Activated T-cell treated with anti-CD3 and anti-CD28 coated beads, Interleukin-2, amount 50 U/mL, for 4 hours (primary cell): Measurements from ENCODE around the gene TNFAIP8L2. TPM values are rescaled to one million over a fixed set of nuclear protein-coding genes. Genes with fewer than 3 reads are reported as not detected.
A peak's percentile ranks its signal among the peaks of the same experiment; 100 is the strongest.
"Not testable (repeated sequence)": the region's sequence is repeated elsewhere in the genome, so short reads cannot be mapped to it uniquely, and the experiment has no call there.

ENCODE experiments used
- ATAC-seq, 2 donors: fragments of 200-7000 bp; cut with Tn5 transposase; one replicate each; pipeline ENCODE4 v1.10.0; 2021
- DNase-seq: peaks from one replicate; pipeline ENCODE4 v3.0.0-alpha.2; 2020
- H3K27me3 Mint-ChIP-seq: one replicate; pipeline ENCODE4 v1.8.0; 2021; ENCODE audit warnings: low read depth, mixed read lengths
- H3K36me3 Mint-ChIP-seq: one replicate; pipeline ENCODE4 v1.8.0; 2022; ENCODE audit warnings: mixed read lengths; ENCODE audit not compliant: insufficient read depth
- H3K4me1 Mint-ChIP-seq: one replicate; pipeline ENCODE4 v1.8.0; 2021; ENCODE audit warnings: low read depth, mixed read lengths
- H3K4me3 Mint-ChIP-seq: one replicate; pipeline ENCODE4 v1.8.0; 2021; ENCODE audit warnings: mild to moderate bottlenecking, moderate library complexity, mixed read lengths
- H3K9me3 Mint-ChIP-seq: one replicate; pipeline ENCODE4 v1.8.0; 2021; ENCODE audit warnings: mixed read lengths
- total RNA-seq, 3 donors: library from RNA; stranded (reverse); gene quantifications; one replicate each; pipeline ENCODE4 v1.2.1, GENCODE V29; 2021

The TNFAIP8L2 gene
- total RNA-seq, 3 donors from 2014 or later = 15.8 to 18.3 (median 18.2) TPM

DNA sequence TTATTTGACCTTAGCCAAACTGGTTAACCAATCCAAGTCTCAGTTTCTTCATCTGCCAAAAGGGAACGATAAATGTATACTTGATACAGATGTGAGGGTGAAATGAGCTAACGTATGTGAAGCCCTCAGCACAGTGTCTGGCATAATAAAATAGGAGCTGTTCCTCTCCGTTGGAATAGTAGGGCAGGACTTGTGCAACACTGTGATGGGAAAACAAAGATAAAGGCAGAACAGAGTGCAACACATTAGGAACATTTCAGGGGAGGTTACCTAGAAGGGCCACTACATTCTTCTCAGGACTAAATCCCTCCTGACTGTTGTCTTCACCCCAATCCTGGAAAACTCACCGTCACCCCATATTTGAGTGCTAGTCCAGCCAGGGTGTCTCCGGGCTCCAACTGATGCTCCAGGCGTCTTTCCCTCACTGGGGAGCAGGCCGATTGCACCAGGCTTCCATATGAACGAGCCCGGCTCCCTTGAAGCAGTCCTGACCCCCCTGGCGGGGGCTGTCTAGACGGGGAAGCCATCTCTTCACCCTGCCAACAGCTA, 8.4 kb downstream of the TNFAIP8L2 start:
- peak overlapping the region; percentile 97 for H3K4me3 Mint-ChIP-seq
- peaks cover 33% of the 10 kb centered on the region for H3K36me3 Mint-ChIP-seq
- no peaks in the 10 kb centered on the region for H3K9me3 Mint-ChIP-seq
- no peaks in the 10 kb centered on the region for H3K27me3 Mint-ChIP-seq
- peaks cover 50% of the 10 kb centered on the region for H3K4me1 Mint-ChIP-seq
- ATAC-seq (no peak), DNase-seq (no peak)

DNA sequence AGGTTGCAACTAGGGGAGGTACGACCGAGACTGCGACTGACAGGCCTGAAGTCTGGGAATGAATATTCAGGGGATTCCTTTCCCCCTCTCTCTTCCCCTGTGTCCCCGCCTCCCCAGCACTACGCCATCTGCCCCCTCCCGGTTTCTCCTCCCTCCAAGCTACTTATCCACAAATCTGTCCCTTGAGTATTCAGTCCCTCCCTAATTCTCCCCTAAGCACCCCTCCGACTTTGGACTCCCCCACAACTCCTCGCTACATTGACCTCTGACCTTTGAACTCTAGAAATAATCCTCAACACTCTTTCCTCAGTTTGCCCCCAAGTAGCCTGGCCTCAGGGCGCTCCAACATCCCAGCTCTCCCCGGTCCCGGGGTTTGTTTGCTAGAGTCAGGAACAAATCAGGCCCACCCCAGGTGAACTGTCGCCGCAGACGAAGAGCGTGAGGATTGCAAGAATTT, 8.9 kb downstream of the TNFAIP8L2 start:
- Mint-ChIP-seq H3K36me3 (peaks cover 35% of the 10 kb centered on the region), H3K9me3 (no peaks in the 10 kb centered on the region), H3K4me3 (peak overlapping the region; percentile 97), H3K4me1 (peaks cover 46% of the 10 kb centered on the region), H3K27me3 (no peaks in the 10 kb centered on the region)
- ATAC-seq (peak; percentile 3 to 5), DNase-seq (no peak)

DNA sequence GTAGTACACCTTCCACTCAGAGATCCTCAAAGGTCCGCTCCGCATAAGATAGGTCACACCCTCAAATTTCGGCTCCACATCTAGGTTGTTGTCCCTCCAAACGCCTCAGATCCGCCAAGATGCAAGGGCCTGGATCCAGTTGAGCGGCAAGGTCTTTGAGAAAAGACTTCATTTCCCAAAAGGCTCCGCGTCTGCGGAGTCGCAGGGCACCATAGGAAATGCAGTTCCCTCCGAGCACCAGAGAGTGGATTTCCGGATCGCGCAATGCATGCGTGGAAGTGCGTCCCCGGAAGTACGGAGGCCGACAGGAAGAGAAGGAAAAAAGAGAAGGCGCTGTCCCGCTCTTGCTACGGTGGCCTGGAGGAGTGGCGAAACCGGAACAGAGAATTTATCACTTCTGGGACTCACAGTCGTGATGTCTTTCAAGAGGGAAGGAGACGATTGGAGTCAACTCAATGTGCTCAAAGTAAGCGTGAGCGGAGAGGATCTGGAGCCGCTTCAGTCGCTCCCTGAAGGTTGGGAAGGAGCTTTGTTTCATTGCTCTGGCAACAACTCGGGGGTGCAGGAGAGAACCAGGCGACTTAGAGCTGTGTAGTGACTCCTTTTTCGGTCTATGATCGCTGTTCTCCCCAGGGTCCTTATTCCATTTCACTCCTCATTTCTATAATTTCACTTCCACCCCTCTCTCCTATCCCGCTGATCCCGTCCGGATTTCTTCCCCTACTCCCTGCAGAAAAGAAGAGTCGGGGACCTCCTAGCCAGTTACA, 9.5 kb downstream of the TNFAIP8L2 start, which contains the start of the genes LYSMD1 and SCNM1:
LYSMD1 (minus strand) TSS at position 165 of the 767 bp plus-strand sequence. CDS start 644 bp downstream, outside the sequence.
SCNM1 (plus strand) TSS at position 407 of the 767 bp plus-strand sequence; CDS start at position 416, 9 bp downstream.
- Mint-ChIP-seq H3K4me1 (peaks cover 42% of the 10 kb centered on the region), H3K36me3 (peaks cover 41% of the 10 kb centered on the region)
- peak; percentile 97 to 98 for ATAC-seq

DNA sequence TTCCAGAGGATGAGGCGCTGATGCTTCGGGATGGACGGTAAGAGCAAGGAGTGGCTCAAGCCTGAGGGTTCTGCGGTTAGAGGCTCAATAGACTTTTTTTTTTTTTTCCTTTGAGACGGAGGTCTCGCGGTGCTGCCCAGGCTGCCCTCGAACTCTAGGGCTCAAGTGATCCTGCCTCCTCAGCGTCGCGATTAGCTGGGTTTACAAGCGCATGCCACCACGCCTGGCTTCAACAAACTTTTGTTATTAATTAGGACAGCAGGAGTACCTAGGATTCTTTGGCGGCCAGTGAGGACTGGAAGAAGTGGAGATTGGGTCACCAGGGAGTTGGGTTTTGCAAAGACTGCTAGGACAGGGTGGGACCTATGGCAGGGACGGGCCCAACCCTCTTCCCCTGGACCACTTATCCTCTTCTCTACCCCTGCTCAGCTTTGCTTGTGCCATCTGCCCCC, 10.1 kb downstream of the TNFAIP8L2 start:
- H3K36me3 Mint-ChIP-seq = peaks cover 44% of the 10 kb centered on the region

More for the DNA sequence above, 9.5 kb downstream of the TNFAIP8L2 start, which contains the start of the genes LYSMD1 and SCNM1:
- Mint-ChIP-seq H3K4me3 (peak within 1 kb of the TSS; percentile 97), H3K27me3 (no peaks in the 10 kb centered on the region), H3K9me3 (no peaks in the 10 kb centered on the region)
- DNase-seq = peak; percentile 92

DNA sequence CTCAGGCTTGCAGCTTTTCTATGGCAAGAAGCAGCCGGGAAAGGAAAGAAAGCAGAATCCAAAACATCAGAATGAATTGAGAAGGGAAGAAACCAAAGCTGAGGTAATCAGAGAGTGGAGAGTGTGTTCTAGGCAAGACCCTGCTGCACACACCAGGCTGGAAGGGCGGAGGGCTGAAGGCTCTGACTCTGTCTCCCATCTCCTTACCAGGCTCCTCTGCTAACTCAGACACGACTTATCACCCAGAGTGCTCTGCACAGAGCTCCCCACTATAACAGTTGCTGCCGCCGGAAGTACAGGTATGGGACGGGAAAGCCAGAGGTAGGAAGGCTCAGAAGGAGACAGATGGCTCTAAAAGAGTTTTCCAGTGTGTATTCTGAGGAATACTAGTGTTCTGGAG, 10.7 kb downstream of the TNFAIP8L2 start:
- DNase-seq (no peak), ATAC-seq (no peak)
- peaks cover 34% of the 10 kb centered on the region for H3K4me1 Mint-ChIP-seq
- H3K27me3 Mint-ChIP-seq = no peaks in the 10 kb centered on the region
- H3K9me3 Mint-ChIP-seq = no peaks in the 10 kb centered on the region
- peak overlapping the region; percentile 97 for H3K4me3 Mint-ChIP-seq
- peaks cover 45% of the 10 kb centered on the region for H3K36me3 Mint-ChIP-seq

More for the DNA sequence above, 10.1 kb downstream of the TNFAIP8L2 start:
- Mint-ChIP-seq H3K4me3 (peak overlapping the region; percentile 97), H3K4me1 (peaks cover 40% of the 10 kb centered on the region), H3K27me3 (no peaks in the 10 kb centered on the region), H3K9me3 (no peaks in the 10 kb centered on the region)
- ATAC-seq (no peak), DNase-seq (no peak)

DNA sequence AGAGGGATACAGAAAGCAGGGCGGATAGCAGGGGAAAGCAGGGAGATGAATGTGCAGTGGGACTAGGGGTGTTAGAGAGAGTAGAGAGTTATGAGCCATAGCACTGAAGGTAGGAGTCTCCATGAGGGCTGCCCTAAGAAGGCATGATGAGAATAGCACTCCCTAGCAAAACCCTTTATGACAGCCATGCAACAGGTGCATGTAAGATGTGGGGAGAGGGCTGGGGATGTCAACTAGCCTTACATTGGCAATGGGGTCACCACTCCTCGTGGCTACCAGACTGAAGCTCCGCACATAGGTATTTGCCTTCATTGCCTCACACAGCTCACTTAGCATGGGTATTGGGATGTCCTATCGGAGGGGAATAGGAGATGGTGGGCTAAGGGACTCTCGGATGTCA, 14.7 kb downstream of the TNFAIP8L2 start:
- no peak overlapping the region for H3K4me3 Mint-ChIP-seq
- H3K4me1 Mint-ChIP-seq = peaks cover 9% of the 10 kb centered on the region
- DNase-seq = no peak
- no peaks in the 10 kb centered on the region for H3K27me3 Mint-ChIP-seq
- H3K36me3 Mint-ChIP-seq = peaks cover 52% of the 10 kb centered on the region
- H3K9me3 Mint-ChIP-seq = no peaks in the 10 kb centered on the region
- no peak for ATAC-seq

DNA sequence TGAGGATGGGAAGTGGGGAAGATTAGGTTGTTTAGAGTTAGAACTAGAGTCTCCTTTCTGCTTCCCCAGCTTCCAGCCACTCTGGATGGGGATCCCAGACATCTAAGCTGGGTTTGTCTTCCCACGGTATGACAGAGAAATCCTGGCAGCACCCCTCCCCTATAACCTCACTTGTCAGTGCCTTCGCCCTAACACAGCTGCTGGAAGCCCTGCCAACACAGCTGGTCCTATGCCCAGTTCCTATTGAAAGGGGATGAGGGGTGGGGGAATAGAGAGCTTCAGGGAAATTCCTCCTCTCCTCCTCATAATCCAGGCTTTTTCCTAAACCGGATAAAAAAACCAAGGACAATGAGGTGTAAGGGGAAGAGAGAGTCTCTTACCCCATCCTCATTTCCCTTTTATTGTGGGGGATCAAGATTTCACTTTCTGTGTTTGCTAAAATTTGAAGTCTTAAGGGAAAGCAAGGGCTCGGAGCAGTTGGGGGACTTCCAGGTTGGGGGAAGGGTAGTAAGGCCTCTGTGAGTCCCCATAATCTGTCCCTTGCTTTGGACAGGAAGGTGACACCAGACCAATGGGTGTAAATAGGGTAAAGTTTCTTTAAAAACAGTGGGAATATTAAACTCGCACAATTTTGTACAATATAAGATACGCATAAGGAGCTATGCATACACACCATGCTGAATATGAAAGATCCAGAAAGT, 18.7 kb downstream of the TNFAIP8L2 start:
- no peaks in the 10 kb centered on the region for H3K27me3 Mint-ChIP-seq

DNA sequence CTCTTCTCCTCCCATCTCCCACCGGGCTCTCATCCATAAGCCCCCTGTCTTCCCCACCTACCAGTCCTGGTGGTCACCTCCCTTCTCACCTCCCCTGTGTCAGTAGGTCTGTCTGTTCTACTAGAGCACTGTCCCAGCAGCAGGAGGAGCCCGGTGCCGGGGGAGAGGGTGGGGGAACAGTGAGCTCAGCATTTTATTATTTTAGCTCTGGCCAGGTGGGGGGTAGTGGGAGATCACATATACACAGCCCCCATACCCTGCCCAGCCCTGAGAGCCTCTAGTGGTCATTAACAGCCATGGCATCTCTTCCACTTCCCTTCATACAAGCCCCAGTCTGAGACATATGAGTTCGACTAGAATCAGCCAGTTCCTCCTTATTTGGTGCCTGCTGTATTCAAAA, 19.4 kb downstream of the TNFAIP8L2 start, which contains the start of gene TMOD4:
TMOD4 (minus strand) TSS at position 119 of the 400 bp plus-strand sequence. CDS start 1,106 bp downstream, outside the sequence.
- ATAC-seq (peak in 1 of 2 donors; percentile 58), DNase-seq (no peak)
- H3K4me1 Mint-ChIP-seq = peaks cover 3% of the 10 kb centered on the region
- no peaks in the 10 kb centered on the region for H3K27me3 Mint-ChIP-seq
- H3K36me3 Mint-ChIP-seq = peaks cover 52% of the 10 kb centered on the region
- H3K9me3 Mint-ChIP-seq = no peaks in the 10 kb centered on the region
- H3K4me3 Mint-ChIP-seq = no peak within 1 kb of the TSS

More for the DNA sequence above, 18.7 kb downstream of the TNFAIP8L2 start:
- H3K9me3 Mint-ChIP-seq = no peaks in the 10 kb centered on the region
- no peak for ATAC-seq
- DNase-seq = no peak
- no peak overlapping the region for H3K4me3 Mint-ChIP-seq
- peaks cover 3% of the 10 kb centered on the region for H3K4me1 Mint-ChIP-seq
- H3K36me3 Mint-ChIP-seq = peaks cover 54% of the 10 kb centered on the region

DNA sequence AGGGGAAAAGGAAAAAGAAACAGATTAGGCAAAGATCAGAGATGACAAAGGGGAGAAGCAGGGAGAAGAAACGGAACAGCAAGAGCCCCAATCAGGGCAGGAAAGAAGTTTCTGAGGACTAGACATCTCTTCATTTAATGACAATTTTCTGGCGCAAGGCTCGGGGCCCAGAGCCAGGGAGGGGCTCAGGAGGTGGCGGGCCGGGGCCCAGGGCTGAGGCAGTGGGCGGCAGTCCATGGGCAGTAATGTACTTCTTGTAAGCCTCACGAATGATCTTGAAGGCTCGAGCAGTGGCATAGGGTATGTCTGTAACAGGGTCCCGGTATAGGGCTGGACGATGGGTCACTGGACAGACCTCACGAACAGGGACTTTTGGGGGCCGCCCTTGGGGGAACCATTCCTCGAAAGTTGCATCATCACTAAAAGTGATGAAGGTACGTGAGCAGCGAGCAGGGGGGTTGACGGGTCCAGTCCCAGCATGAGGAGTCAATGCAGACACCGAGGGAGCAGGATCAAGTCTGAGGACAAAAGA, 20.1 kb downstream of the TNFAIP8L2 start:
- DNase-seq (no peak), ATAC-seq (no peak)
- Mint-ChIP-seq H3K4me3 (no peak overlapping the region), H3K36me3 (peaks cover 51% of the 10 kb centered on the region), H3K27me3 (no peaks in the 10 kb centered on the region), H3K9me3 (no peaks in the 10 kb centered on the region), H3K4me1 (peaks cover 3% of the 10 kb centered on the region)

DNA sequence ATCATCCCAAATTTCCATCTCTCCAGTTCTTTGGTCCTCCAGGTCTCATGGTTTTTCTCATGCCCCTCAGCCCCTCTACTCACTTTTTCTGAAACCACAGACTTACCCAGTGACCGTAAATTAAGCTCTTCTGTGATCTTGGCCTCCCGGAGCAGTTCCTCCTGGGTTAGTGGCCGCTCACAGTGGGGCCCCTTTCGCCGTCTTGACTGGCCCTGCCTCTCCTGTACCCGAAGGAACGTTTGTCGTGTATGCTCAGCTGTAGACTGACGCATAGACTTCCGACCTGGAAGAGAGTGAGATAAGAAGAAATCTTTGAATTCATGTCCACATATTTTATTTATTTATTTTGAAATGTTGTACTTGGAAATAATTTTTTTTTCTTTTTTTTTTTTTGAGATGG, 27.8 kb downstream of the TNFAIP8L2 start:
- Mint-ChIP-seq H3K9me3 (no peaks in the 10 kb centered on the region), H3K4me1 (peaks cover 14% of the 10 kb centered on the region), H3K4me3 (no peak overlapping the region), H3K36me3 (peaks cover 33% of the 10 kb centered on the region), H3K27me3 (no peaks in the 10 kb centered on the region)
- ATAC-seq (no peak), DNase-seq (no peak)

DNA sequence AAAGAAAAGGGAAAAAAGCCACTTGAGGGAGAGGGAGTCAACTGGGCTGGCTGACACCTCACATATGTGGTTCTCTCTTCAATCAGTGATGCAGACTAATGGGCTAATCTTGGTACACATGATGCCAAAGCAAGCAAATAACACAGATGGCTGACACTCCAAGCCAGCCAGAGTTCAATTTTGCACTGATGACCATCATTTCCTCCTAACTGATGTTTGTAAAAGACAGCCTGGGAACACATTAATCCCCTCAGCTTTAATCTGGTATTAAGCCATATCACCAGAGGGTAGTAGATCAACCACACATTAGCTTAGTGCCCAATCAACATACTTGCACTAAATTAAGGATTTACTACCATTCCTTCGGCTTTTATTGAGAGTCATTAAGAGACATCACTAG, 30.8 kb downstream of the TNFAIP8L2 start:
- DNase-seq (no peak), ATAC-seq (no peak)
- Mint-ChIP-seq H3K4me3 (no peak overlapping the region), H3K27me3 (no peaks in the 10 kb centered on the region), H3K9me3 (no peaks in the 10 kb centered on the region), H3K4me1 (peaks cover 23% of the 10 kb centered on the region), H3K36me3 (peaks cover 17% of the 10 kb centered on the region)

DNA sequence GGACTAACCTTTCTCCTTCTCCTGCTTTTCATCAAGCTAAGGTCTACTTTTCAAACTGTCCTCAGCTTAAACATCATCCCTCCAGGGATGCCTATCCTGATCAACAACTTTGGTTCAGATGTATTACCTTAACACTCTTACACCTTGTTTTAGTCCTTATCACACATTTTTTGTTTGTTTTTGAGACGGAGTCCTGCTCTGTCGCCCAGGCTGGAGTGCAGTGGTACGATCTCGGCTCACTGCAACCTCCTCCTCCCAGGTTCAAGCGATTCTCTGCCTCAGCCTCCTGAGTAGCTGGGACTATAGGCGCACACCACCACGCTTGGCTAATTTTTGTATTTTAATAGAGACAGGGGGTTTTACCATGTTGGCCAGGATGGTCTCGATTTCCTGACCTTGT, 32.2 kb downstream of the TNFAIP8L2 start:
- not testable (repeated sequence) for H3K36me3 Mint-ChIP-seq, H3K9me3 Mint-ChIP-seq, ATAC-seq, DNase-seq, H3K27me3 Mint-ChIP-seq
- Mint-ChIP-seq H3K4me1 (peaks cover 23% of the 10 kb centered on the region), H3K4me3 (peak overlapping the region; percentile 96)

DNA sequence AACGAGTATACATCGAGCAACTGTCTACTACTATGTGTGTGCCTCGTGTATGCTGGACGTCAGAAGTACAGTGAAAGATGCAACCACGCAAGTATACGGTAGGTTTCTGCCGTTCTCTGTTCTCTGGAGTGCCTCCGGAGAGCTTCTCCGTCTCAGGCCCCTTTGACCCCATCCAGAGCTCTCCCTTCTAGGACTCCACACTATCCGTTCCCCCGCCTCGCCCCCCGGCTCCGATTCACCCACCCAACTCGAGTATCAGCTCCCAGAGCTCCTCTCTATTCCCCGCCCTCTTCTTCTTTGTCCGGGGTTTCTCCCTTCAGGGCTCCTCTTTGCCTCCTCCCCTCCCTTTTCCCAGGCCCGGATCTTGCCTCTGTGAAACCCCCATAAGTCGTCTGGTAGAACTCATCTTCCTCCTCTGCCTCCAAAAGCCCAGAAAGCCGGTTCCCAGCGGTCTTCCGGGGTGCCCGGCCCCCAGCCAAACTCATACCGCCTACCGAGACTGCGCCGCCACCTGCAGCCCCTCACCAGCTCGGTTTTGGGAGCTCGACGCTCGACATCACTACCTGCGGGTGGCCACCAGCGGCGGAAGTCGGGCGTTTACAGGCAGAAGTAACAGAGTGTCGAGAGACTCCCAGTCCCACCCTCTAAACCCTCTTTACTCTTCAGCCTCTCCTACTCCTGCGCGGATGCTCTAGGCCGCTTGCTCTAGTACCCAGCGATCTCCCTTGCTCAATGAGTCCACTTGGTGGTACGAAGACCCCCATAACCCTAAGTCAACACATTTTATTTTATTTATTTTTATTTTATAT, 33.4 kb downstream of the TNFAIP8L2 start, which contains the start of gene VPS72:
VPS72 (minus strand) TSS at position 561 of the 809 bp plus-strand sequence; CDS start at position 485, 76 bp downstream.
- Mint-ChIP-seq H3K4me3 (peak within 1 kb of the TSS; percentile 96), H3K9me3 (no peaks in the 10 kb centered on the region), H3K27me3 (peaks cover 2% of the 10 kb centered on the region), H3K36me3 (peaks cover 3% of the 10 kb centered on the region), H3K4me1 (peaks cover 23% of the 10 kb centered on the region)
- ATAC-seq (peak; percentile 96 to 97), DNase-seq (peak; percentile 76)
